ENCODE results near the gene FAM240A.
"Not testable (repeated sequence)": the region's sequence is repeated elsewhere in the genome, so short reads cannot be mapped to it uniquely, and the experiment has no call there.

Gene FAM240A

DNA sequence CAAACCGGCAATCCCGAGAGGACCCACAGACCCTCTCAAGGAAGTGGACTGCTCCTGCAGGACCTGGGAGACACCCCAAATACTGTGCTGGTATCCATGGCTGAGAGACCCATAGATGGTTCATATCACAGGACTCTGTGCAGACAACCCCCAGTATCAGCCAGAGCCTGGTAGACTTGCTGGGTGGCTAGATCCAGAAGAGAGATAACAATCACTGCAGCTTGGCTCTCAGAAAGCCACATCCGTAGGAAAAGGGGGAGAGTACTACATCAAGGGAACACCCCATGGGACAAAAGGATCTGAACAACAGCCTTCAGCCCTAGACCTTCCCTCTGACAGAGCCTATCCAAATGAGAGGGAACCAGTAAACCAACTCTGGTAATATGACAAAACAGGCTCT, 25.1 kb upstream of the FAM240A start:
- DNase-seq: not testable (repeated sequence)

- DNase-seq: no peak
Observed at GRCh38 chr3:46593274-46593862, 19.0 kb upstream of the FAM240A start.

GRCh38 chr3:46593979-46594378, 18.3 kb upstream of the FAM240A start:
- DNase-seq: no peak

DNA sequence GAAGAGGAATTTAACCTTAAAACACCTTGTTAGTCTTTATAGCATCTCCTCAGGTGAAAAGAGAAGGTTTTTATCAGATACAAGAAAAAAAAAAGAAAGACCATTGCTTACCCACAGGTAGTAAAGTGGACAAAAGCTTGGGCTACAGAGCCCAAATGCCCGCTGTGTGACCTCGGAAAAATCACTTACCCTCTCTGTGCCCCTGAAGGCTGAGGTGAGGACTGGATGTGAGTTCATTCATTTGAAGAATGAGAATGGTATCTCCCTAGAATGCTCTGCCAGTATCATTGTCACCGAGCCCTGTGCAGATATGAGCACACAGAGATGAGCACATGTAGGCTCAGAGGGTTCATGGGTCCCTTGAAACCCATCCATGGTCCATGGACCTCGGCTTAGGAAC, 17.6 kb upstream of the FAM240A start:
- no peak for DNase-seq

GRCh38 chr3:46595819-46596314, 16.5 kb upstream of the FAM240A start:
- DNase-seq: no peak

- no peak for DNase-seq
Observed at GRCh38 chr3:46599590-46599989, 12.7 kb upstream of the FAM240A start.

- DNase-seq: no peak
Observed at GRCh38 chr3:46603446-46604046, 8.8 kb upstream of the FAM240A start.

- DNase-seq: no peak
Observed at GRCh38 chr3:46604127-46604526, 8.2 kb upstream of the FAM240A start.

- DNase-seq: no peak
Observed at GRCh38 chr3:46607603-46608028, 4.7 kb upstream of the FAM240A start.

DNA sequence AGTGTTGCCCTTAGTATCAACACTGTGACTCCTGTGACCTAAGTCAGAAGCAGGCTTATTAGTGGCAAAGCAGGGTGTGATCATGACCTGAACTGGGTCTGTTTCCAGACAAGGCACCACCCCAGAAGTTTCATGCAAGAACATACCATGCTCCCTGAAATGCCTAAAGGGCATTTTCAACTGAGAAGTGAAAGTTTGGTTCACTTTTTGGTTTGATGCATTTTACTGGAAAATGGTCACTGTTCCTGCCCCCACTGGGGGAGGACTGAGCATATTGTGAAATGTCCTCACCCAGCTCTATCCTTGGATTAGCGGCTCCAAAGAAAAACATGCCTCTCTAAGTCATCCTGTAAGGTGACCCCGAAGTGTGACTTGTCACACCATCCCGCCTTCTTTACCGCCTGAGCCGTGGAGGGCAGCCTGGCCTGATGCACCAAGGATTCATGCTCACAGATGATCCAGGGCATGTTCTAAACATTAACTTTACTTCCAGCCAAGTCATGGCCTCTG, 3.1 kb upstream of the FAM240A start:
- no peak for DNase-seq

GRCh38 chr3:46609944-46610722, 2.2 kb upstream of the FAM240A start:
- DNase-seq: no peak

DNA sequence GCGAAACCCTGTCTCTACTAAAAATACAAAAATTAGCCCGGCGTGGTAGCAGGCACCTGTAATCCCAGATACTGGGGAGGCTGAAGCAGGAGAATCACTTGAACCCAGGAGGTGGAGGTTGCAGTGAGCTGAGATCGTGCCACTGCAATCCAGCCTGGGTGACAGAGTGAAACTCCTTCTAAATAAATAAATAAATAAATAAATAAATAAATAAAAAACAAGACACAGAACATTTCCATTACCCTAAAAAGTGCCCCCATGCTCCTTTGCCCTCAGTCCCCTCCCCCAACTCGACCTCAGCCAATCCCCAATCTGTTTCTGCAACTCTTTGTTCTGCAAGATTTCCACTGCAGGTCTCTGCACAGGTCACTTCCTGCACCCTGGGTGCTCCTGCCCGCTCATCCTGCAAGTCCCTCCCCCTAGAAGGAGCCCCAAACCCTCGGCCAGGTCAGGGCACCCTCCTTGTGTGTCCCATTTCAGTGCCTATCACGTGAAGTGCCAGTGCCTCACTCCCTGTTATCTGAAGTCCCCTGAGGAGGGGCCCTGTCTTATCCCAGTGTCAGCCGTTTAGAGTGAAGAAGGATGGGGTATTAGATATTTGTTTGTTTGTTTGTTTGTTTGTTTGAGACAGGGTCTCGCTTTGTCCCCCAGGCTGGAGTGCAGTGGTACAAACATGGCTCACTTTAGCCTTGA, 1.1 kb downstream of the FAM240A start:
- no peak for DNase-seq

DNA sequence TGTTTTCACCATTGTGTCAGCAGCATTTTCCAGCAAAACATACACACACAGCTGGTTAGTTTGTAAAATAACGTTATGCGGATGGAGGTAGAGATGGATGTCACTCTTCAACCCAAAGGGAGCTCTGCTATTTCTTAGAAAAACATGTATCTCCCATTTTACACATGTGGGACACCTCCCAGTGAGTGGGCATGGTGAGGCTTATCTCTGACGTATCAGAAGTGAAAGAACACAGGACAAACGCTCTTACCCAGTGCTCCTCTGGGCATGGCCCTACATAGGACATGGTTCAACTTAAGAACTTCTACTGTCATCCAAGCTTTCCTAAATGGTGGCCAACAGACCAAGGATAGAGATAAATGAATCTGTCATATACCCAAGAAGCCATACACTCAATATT, 2.1 kb downstream of the FAM240A start:
- no peak for DNase-seq

DNA sequence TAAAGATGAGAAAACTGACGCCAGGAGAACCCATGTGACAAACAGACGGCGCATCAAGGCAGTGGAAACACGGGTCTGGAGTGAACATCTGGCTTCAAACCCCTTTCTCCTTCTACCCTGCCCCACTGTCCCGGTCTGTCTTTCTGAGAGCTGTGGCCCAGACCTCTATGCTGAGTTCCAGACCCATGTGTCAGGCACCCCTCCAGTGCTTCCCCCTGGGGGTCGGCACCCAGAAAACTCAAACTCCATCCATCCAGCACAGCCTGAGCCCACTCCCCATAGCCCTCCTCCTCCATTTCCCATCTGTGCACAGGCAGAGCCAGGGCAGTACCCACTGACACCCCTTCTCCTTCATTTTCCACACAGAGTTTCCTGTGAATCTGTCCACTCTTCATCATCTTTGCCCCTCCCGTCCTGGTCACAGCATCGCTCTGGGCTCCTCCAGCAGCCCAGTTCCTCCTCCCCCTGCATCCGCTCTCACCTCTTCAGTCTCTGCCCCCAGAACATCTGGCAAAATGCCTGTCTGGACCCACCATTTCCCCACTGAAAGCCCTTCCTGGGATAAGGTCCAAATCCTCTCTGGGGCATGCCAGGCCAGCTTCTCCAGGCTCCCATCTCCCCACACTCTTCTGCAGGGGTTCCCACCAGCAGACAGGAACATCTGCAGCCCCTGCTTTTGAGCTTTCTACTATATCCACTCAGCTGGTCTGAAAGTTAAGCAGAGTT, 2.9 kb downstream of the FAM240A start:
- DNase-seq: no peak

DNA sequence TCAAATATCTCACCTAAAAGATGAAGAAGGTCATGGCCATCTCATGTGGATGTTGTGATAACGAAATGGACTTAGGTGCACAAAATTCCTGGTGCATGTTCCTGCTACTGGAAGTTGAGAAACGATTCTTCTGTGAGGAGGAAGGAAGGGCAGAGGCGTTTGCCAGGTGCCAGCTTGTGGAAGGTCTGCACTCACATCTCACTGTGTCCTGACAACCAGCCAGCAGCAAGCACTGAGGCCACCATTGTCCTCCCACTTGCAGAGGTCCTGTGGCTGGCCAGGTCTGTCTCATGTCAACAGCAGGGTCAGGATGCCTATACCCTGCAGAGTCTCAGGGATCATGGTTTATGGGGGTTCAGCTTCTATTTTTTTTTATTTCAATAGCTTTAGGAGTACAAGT, 3.7 kb downstream of the FAM240A start:
- DNase-seq: no peak

DNA sequence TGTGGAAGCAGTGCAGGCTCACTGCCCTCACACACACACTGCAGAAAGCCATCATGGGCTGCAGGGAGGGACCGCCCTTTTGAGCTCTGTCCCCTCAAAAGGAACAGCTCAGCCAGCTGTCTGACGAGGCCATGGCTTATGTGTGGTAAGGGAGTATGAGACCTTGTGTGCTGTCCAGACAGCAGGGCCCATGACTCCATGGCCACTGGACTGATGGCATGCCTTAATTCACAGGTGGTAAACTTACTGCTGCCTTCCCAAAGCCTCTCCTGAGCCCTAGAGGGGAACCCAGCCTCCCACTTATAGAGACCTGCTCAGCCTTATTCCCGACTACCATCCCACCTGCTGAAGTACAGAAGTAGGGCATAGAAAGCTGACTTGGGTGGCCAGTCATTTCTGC, 5.6 kb downstream of the FAM240A start:
- DNase-seq: no peak

DNA sequence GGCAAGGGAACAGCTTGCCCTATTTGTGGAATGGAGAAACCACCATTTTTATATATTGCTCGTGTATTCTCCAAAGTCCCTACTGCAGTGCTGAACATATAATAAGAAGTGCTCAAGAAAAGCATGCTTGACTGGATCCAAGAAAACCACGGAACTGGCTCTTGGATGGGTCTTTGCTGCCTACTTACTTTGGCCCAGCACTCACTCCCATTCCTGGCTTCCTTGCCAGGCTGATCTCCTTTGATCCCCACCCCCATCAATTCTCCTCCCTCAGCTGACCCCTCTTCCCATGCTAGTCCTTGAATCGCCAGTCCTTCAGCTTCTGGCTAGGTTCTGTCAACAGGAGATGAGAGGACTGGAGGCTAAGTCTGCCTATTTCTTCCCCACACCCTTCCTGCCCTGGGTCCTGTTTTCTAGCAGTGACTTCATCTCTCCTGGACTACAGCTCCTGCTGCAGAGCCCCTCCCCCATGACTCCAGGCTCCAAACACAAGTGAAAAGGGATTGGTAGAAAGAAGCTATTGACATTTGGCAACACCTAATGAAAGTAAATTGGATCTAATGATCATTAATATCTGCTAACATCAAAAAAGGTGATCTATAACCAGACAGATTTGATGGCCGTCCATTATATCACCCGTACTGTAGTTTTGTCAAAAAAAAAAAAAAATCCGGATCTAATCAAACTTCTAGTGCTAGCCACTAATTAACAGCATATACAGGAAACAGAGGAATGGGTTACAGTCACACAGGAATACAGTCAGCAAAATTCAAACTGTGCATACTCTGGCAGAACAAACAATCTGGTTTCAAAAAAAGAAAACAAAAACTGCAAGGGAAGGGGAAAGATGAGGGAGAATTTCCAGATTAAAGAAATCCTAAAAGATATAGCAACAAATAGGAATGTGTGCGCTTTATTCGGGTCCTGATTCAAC, 7.8 kb downstream of the FAM240A start:
- no peak for DNase-seq

GRCh38 chr3:46624533-46624932, 12.2 kb downstream of the FAM240A start:
- no peak for DNase-seq

DNA sequence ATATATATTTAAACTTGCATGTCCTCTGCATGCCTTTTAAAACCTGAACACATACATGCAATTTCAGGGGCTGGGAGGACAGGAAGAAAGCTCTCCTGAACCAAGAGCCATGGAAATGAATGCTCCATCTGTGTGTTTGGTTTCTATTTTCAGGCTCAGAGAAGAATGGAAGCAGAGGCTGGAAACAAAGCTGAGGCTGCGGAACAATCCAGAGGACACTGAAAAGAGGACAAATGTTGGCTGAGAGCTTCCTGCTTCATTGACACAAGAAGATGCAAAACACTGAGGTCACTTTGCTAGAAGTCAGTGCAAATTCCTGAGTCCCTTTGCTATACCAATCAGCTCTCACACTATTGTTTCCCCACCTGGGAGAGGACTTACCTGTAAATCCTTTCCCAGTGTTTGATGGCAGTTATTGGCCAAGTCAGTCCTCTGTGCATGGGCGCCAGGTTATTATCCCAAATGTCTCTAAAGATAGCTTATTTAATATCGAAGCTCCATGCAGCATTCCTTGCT, 12.7 kb downstream of the FAM240A start:
- DNase-seq: no peak

DNA sequence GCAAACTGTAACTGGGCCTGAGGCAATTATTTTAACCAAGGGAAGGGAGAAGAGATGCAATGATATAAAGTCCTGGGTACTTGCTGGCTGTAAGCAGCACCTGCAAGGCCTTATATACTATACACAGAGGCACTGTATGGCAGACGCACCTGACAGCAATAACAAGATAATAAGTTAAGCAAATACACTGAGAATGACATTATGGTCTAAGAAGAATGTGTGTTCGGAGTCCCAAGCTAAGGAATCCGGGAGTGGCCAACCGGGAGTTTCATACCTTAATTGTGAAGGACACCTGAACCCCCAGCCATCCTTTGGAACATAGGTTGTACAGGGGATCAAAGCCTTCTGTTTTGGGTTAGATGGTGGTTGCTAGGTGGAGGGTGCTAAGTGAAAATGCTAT, 13.7 kb downstream of the FAM240A start:
- DNase-seq: no peak

DNA sequence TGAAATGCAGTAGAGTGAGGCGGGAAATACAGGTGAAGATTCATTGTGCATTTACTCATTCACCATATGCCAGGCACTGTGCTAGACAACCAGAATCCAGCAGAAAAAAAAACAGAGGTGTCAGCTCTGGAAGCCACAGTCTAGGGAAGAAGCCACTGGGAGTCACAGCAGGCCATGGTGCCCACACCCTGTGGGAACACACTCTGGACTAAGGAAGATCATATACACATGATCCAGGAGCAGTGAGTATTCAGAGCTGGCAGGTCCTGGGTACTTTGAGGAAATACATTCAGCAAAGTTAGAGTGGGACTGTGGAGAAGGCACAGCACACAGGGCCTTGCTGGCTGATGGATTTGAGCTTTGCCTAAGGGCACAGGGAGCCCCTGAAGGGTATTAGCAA, 14.8 kb downstream of the FAM240A start:
- no peak for DNase-seq

All from stimulated activated CD4-positive, alpha-beta T cell treated with anti-CD3 and anti-CD28 coated beads, Interleukin-4, amount 100 ng/mL, for 1 hour (primary cell).